Measurements from ENCODE around the gene MRC2. TPM values are rescaled to one million over a fixed set of nuclear protein-coding genes. Genes with fewer than 3 reads are reported as not detected.

Gene MRC2
- total and polyA plus RNA-seq, 2 of the 13 experiments (the other 11 are each of a cell fraction or from before 2014, with no cell fraction given): not detected

- TF ChIP-seq MLX (CRISPR knock-in tag; IDR thresholded peaks at IDR 0.05): no peak
- no peak for TF ChIP-seq POLR2AphosphoS2 (IDR thresholded peaks at IDR 0.05; ENCODE audit: low read depth, low read length)
These were observed 60.5 kb downstream of the MRC2 start (continued) for GRCh38 chr17:62687997-62688396.

- Histone ChIP-seq H3K9me3 (ENCODE audit: low read length) (no peaks in the 10 kb centered on the region), H3K79me2 (ENCODE audit: insufficient read depth, low read length) (no peaks in the 10 kb centered on the region), H4K20me1 (ENCODE audit: insufficient read depth, low read length) (0 out of 2 replicates have a peak, but pooled peaks cover 3% of the 10 kb centered on the region), H3K27me3 (ENCODE audit: control insufficient read depth in 1 of 2, insufficient read depth in 2 of 2, low read length in 2 of 2) (peaks cover 4 to 8% of the 10 kb centered on the region in 2 experiments; a peak in 3 of 5 replicates), H3K36me3 (replicated peaks in 1 of 2; ENCODE audit: control insufficient read depth in 1 of 2, insufficient read depth in 2 of 2, low read length in 2 of 2) (no peaks in the 10 kb centered on the region), H3K27ac (ENCODE audit: extremely low read length, insufficient read depth, low read length) (no peak overlapping the region), H3K4me2 (ENCODE audit: low read depth, low read length) (no peak overlapping the region), H3K4me3 (replicated peaks in 1 of 3; ENCODE audit: insufficient read depth in 1 of 3, low read depth in 2 of 3, low read length in 3 of 3) (no peak overlapping the region), H3K4me1 (ENCODE audit: insufficient read depth, low read length) (no peaks in the 10 kb centered on the region), H2AFZ (ENCODE audit: low read length) (no peak overlapping the region), H3K9ac (ENCODE audit: insufficient read depth, low read depth, low read length) (no peak overlapping the region)
- no TSS peak for BruUV-seq (replicated peaks)
- ATAC-seq: no peak
- ChIA-PET CTCF (ENCODE audit: low intra/inter-chr PET ratio, low total read pairs) (no interaction called here), POLR2A (no interaction called here)
- 62% methylated on average over 11 of the region's 11 CpGs for WGBS (ENCODE audit: low lambda C conversion rate)
- in situ Hi-C loops (cut with HindIII; ENCODE audit: extremely low pct_ligation_motif_present, low pct_unique_long_range_greater_than_20kb) (no loop called here), intact Hi-C loops (cut with micrococcal nuclease; ENCODE audit: unreplicated experiment) (no loop called here)
- no peak for FAIRE-seq
- DNase-seq (ENCODE audit: low spot score): no peak
- TF ChIP-seq HCFC1 (IDR thresholded peaks at IDR 0.05; ENCODE audit: low read depth, low read length): no peak
- no peak for TF ChIP-seq FOXO1 (CRISPR knock-in tag; IDR thresholded peaks at IDR 0.05)
- TF ChIP-seq NR2F6 (IDR thresholded peaks at IDR 0.05): peak; percentile 54
- no peak for TF ChIP-seq NR2F6 (CRISPR knock-in tag; IDR thresholded peaks at IDR 0.05)
- 0 out of 2 replicates have a peak, but pooled peaks have one; percentile 61 for TF ChIP-seq HNRNPL (IDR thresholded peaks at IDR 0.05; ENCODE audit: low read depth, low read length)
- no peak for TF ChIP-seq FOXA3 (CRISPR knock-in tag; IDR thresholded peaks at IDR 0.05)
- no peak for TF ChIP-seq DBP (CRISPR knock-in tag; IDR thresholded peaks at IDR 0.05; ENCODE audit: not compliant biosample characterization)
- no peak for TF ChIP-seq YY1 (IDR thresholded peaks at IDR 0.05; ENCODE audit: insufficient read depth, insufficient replicate concordance, low read depth, low read length)
- TF ChIP-seq ZNF430 (CRISPR knock-in tag; IDR thresholded peaks at IDR 0.05): no peak
- TF ChIP-seq, protein P1, sequence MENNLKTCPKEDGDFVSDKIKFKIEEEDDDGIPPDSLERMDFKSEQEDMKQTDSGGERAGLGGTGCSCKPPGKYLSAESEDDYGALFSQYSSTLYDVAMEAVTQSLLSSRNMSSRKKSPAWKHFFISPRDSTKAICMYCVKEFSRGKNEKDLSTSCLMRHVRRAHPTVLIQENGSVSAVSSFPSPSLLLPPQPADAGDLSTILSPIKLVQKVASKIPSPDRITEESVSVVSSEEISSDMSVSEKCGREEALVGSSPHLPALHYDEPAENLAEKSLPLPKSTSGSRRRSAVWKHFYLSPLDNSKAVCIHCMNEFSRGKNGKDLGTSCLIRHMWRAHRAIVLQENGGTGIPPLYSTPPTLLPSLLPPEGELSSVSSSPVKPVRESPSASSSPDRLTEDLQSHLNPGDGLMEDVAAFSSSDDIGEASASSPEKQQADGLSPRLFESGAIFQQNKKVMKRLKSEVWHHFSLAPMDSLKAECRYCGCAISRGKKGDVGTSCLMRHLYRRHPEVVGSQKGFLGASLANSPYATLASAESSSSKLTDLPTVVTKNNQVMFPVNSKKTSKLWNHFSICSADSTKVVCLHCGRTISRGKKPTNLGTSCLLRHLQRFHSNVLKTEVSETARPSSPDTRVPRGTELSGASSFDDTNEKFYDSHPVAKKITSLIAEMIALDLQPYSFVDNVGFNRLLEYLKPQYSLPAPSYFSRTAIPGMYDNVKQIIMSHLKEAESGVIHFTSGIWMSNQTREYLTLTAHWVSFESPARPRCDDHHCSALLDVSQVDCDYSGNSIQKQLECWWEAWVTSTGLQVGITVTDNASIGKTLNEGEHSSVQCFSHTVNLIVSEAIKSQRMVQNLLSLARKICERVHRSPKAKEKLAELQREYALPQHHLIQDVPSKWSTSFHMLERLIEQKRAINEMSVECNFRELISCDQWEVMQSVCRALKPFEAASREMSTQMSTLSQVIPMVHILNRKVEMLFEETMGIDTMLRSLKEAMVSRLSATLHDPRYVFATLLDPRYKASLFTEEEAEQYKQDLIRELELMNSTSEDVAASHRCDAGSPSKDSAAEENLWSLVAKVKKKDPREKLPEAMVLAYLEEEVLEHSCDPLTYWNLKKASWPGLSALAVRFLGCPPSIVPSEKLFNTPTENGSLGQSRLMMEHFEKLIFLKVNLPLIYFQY (CRISPR knock-in tag; IDR thresholded peaks at IDR 0.05; ENCODE audit: borderline replicate concordance): no peak
- TF ChIP-seq ARNT (IDR thresholded peaks at IDR 0.05): no peak
- TF ChIP-seq, protein P2, sequence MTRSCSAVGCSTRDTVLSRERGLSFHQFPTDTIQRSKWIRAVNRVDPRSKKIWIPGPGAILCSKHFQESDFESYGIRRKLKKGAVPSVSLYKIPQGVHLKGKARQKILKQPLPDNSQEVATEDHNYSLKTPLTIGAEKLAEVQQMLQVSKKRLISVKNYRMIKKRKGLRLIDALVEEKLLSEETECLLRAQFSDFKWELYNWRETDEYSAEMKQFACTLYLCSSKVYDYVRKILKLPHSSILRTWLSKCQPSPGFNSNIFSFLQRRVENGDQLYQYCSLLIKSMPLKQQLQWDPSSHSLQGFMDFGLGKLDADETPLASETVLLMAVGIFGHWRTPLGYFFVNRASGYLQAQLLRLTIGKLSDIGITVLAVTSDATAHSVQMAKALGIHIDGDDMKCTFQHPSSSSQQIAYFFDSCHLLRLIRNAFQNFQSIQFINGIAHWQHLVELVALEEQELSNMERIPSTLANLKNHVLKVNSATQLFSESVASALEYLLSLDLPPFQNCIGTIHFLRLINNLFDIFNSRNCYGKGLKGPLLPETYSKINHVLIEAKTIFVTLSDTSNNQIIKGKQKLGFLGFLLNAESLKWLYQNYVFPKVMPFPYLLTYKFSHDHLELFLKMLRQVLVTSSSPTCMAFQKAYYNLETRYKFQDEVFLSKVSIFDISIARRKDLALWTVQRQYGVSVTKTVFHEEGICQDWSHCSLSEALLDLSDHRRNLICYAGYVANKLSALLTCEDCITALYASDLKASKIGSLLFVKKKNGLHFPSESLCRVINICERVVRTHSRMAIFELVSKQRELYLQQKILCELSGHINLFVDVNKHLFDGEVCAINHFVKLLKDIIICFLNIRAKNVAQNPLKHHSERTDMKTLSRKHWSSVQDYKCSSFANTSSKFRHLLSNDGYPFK (CRISPR knock-in tag; IDR thresholded peaks at IDR 0.05; ENCODE audit: borderline replicate concordance): no peak
- no peak for TF ChIP-seq FOXM1 (CRISPR knock-in tag; IDR thresholded peaks at IDR 0.05)
- no peak for TF ChIP-seq ZNF703 (CRISPR knock-in tag; IDR thresholded peaks at IDR 0.05; ENCODE audit: borderline replicate concordance)
These were observed 61.1 kb downstream of the MRC2 start for GRCh38 chr17:62688398-62689160.

Measured in HepG2 (cell line).